Measurements from ENCODE around the gene KIAA1549. TPM values are rescaled to one million over a fixed set of nuclear protein-coding genes. Genes with fewer than 3 reads are reported as not detected.
A peak's percentile ranks its signal among the peaks of the same experiment; 100 is the strongest.

The KIAA1549 gene
- polyA plus RNA-seq, 2 of the 4 experiments (the other 2 are of a cell fraction), result 4.1 to 4.7 TPM

- Histone ChIP-seq H3K9me3 (no peaks in the 10 kb centered on the region), H3K4me3 (no peak overlapping the region), H3K4me1 (peaks cover 11% of the 10 kb centered on the region; the same call in 2 of the 3 replicates), H3K27ac (0 out of 6 replicates have a peak overlapping the region, but pooled peaks of 1 of the 2 experiments have one; percentile 29), H3K4me2 (no peak overlapping the region)
- DNase-seq (ENCODE audit: low read depth in 1 of 2, low spot score in 1 of 2) (no peak), FAIRE-seq (no peak), ATAC-seq (no peak)
- TF ChIP-seq EHF (CRISPR knock-in tag; IDR thresholded peaks at IDR 0.05), result no peak
- TF ChIP-seq HEYL (CRISPR knock-in tag; IDR thresholded peaks at IDR 0.05), result no peak
- TF ChIP-seq, protein P1, sequence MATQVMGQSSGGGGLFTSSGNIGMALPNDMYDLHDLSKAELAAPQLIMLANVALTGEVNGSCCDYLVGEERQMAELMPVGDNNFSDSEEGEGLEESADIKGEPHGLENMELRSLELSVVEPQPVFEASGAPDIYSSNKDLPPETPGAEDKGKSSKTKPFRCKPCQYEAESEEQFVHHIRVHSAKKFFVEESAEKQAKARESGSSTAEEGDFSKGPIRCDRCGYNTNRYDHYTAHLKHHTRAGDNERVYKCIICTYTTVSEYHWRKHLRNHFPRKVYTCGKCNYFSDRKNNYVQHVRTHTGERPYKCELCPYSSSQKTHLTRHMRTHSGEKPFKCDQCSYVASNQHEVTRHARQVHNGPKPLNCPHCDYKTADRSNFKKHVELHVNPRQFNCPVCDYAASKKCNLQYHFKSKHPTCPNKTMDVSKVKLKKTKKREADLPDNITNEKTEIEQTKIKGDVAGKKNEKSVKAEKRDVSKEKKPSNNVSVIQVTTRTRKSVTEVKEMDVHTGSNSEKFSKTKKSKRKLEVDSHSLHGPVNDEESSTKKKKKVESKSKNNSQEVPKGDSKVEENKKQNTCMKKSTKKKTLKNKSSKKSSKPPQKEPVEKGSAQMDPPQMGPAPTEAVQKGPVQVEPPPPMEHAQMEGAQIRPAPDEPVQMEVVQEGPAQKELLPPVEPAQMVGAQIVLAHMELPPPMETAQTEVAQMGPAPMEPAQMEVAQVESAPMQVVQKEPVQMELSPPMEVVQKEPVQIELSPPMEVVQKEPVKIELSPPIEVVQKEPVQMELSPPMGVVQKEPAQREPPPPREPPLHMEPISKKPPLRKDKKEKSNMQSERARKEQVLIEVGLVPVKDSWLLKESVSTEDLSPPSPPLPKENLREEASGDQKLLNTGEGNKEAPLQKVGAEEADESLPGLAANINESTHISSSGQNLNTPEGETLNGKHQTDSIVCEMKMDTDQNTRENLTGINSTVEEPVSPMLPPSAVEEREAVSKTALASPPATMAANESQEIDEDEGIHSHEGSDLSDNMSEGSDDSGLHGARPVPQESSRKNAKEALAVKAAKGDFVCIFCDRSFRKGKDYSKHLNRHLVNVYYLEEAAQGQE (IDR thresholded peaks at IDR 0.05), result no peak
- TF ChIP-seq ZC3H11A (IDR thresholded peaks at IDR 0.05), result no peak
- no peak for TF ChIP-seq HDAC2 (IDR thresholded peaks at IDR 0.05)
- TF ChIP-seq RCOR1 (IDR thresholded peaks at IDR 0.05; ENCODE audit: low read depth, low read length), result no peak
- TF ChIP-seq MYC (IDR thresholded peaks at IDR 0.05; ENCODE audit: borderline replicate concordance, low read length), result no peak
- no peak for TF ChIP-seq EP300 (IDR thresholded peaks at IDR 0.05)
- no peak for TF ChIP-seq FOSB (CRISPR knock-in tag; IDR thresholded peaks at IDR 0.05)
- TF ChIP-seq RARB (CRISPR knock-in tag; IDR thresholded peaks at IDR 0.05), result no peak
- TF ChIP-seq HOXB13 (CRISPR knock-in tag; IDR thresholded peaks at IDR 0.05; ENCODE audit: low read depth), result no peak
- TF ChIP-seq RNF2 (IDR thresholded peaks at IDR 0.05; ENCODE audit: borderline replicate concordance, low read depth), result no peak
- no peak for TF ChIP-seq CBX8 (IDR thresholded peaks at IDR 0.05)
- ChIA-PET POLR2A (no interaction called here), CTCF (interaction anchor here (4.1 kb wide), 1 partner anchor 52 kb away, joined by 18 read pairs; no protein-coding TSS in a partner anchor)
- WGBS (ENCODE audit: missing lambda C conversion rate), result 78% methylated on average over 5 of the region's 5 CpGs
Observed at GRCh38 chr7:139023076-139023475, 41.9 kb upstream of the KIAA1549 start.

DNA sequence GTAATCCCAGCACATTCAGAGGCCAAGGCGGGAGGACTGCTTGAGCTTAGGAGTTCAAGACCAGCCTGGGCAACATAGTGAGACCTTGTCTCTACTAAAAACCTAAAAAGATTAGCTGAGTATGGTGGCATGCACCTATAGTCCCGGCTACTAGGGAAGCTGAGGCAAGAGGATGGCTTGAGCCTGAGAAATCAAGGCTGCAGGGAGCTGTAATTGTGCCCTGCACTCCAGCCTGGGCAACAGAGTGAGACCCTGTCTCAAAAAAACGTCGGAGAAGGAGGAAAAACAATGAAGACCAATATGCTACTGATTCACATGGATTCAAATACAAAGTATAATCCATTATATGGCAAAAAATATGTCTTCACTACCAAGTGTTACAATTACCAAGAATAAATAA is 41.1 kb upstream of the KIAA1549 start:
- no peak overlapping the region for H3K4me3 ChIP-seq
- ChIA-PET POLR2A (no interaction called here), CTCF (interaction anchor here (4.1 kb wide), 1 partner anchor 53 kb away, joined by 18 read pairs; no protein-coding TSS in a partner anchor)
- H3K27ac ChIP-seq, result no peak overlapping the region
- DNase-seq (ENCODE audit: low read depth in 1 of 2, low spot score in 1 of 2) (no peak), FAIRE-seq (no peak), ATAC-seq (no peak)
- no peaks in the 10 kb centered on the region for H3K9me3 ChIP-seq
- H3K4me2 ChIP-seq, result no peak overlapping the region
- H3K4me1 ChIP-seq, result peaks cover 11% of the 10 kb centered on the region; the same call in 2 of the 3 replicates
- WGBS (ENCODE audit: missing lambda C conversion rate), result 75% methylated on average over 4 of the region's 4 CpGs
- TF ChIP-seq POLR2A (IDR thresholded peaks at IDR 0.05; ENCODE audit: low read length) (no peak), ZFP36 (IDR thresholded peaks at IDR 0.05; ENCODE audit: borderline replicate concordance, partially characterized antibody) (no peak), CHD2 (IDR thresholded peaks at IDR 0.05; ENCODE audit: low read length, partially characterized antibody) (no peak), POLR2AphosphoS2 (conservative IDR thresholded peaks at IDR 0.05; ENCODE audit: low read length) (no peak), USF2 (IDR thresholded peaks at IDR 0.05) (no peak), FOSB (CRISPR knock-in tag; IDR thresholded peaks at IDR 0.05) (no peak), PHF8 (IDR thresholded peaks at IDR 0.05; ENCODE audit: borderline replicate concordance, low read depth) (no peak), HDAC2 (IDR thresholded peaks at IDR 0.05) (no peak), CEBPB (IDR thresholded peaks at IDR 0.05) (no peak), SREBF2 (IDR thresholded peaks at IDR 0.05) (no peak), ESRRA (IDR thresholded peaks at IDR 0.05; ENCODE audit: borderline replicate concordance, low read length) (no peak), RCOR1 (IDR thresholded peaks at IDR 0.05; ENCODE audit: low read depth, low read length) (no peak), MAFK (IDR thresholded peaks at IDR 0.05; ENCODE audit: partially characterized antibody) (no peak), NR3C1 (IDR thresholded peaks at IDR 0.05) (no peak), HOXB13 (CRISPR knock-in tag; IDR thresholded peaks at IDR 0.05; ENCODE audit: low read depth) (no peak), CHD4 (IDR thresholded peaks at IDR 0.05; ENCODE audit: borderline replicate concordance) (no peak), KDM1A (IDR thresholded peaks at IDR 0.05; ENCODE audit: low read depth) (no peak)
- TF ChIP-seq, protein P2, sequence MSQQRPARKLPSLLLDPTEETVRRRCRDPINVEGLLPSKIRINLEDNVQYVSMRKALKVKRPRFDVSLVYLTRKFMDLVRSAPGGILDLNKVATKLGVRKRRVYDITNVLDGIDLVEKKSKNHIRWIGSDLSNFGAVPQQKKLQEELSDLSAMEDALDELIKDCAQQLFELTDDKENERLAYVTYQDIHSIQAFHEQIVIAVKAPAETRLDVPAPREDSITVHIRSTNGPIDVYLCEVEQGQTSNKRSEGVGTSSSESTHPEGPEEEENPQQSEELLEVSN (IDR thresholded peaks at IDR 0.05; ENCODE audit: borderline replicate concordance, low read depth), result no peak
